ENCODE measurements around the gene GSTM5.

GRCh38 chr1:109704173-109704572 lies 7.9 kb upstream of the GSTM5 start:
- no peak for TF ChIP-seq SPI1 (IDR thresholded peaks at IDR 0.05; ENCODE audit: low read depth, low read length)
- TF ChIP-seq TAF1 (IDR thresholded peaks at IDR 0.05; ENCODE audit: low read depth, low read length), result no peak
- no peak for TF ChIP-seq POLR2AphosphoS5 (IDR thresholded peaks at IDR 0.05; ENCODE audit: low read depth, low read length)
- TF ChIP-seq POLR2A (IDR thresholded peaks at IDR 0.05; ENCODE audit: low read depth, low read length), result no peak
- no peak for TF ChIP-seq POU2F2 (IDR thresholded peaks at IDR 0.05; ENCODE audit: low read depth, low read length)
- no peak for TF ChIP-seq PAX5 (IDR thresholded peaks at IDR 0.05; ENCODE audit: insufficient read depth, low read length, severe bottlenecking)

All from GM12891 (cell line).